ENCODE measurements around the gene COL4A6. TPM values are rescaled to one million over a fixed set of nuclear protein-coding genes. Genes with fewer than 3 reads are reported as not detected.

COL4A6 gene
- total and polyA plus RNA-seq, 10 donors: 0.15 to 4.8 (median 0.84) TPM

DNA sequence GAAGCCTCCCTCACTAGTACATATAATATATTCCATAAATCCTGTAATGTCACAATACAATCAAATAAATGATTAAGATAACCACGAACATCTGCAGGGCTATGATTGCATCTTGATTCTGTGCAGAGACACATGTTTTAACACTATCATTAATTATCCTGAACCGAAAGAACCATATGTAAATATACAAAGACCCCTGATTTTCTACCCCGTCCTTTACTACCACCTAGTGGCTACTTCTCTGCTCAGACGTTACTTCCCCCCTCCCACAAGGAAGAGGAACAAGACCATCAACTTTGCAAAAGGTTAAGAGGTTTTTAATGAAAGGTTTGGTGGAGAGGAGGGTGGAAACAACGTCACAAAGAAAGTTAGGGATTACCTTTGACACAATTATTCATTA, 134.0 kb downstream of the COL4A6 start:
- Histone ChIP-seq H3K9me3 (no peaks in the 10 kb centered on the region), H3K27ac (no peak overlapping the region), H3K36me3 (no peaks in the 10 kb centered on the region), H3K4me3 (no peak overlapping the region), H3K27me3 (replicated peaks in 1 of 7) (peaks cover 0 to 6% (median 0%) of the 10 kb centered on the region in 7 donors), H3K4me1 (no peaks in the 10 kb centered on the region)
- no peak for TF ChIP-seq POLR2AphosphoS5 (IDR thresholded peaks at IDR 0.05)
- intact Hi-C loops (cut with DNase I; ENCODE audit: low total_unique reads): no loop called here
- WGBS, 5 donors: 6 to 12% (median 6%) methylated on average over 5 of the region's 5 CpGs
- DNase-seq: no peak

DNA sequence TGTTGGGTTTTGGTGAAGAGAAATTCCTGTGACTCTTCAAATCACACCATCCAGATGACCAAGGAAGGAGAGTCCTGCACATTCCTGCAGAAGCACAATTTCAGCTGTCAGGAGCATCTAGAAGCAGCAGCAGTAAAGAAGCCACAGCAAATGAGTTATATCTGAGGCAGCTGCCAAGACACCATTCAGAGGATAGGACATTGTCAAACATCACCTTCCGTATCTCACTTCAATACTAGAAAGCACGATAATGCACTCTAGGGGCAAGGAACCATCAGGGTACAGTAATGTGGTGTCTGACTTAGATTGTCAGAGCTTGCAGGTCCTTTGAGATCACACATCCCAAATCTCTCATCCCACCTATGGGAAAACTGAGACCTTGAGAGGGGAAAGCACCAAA, 134.5 kb downstream of the COL4A6 start:
- no peaks in the 10 kb centered on the region for H3K4me1 ChIP-seq
- no peak for DNase-seq
- H3K27ac ChIP-seq: no peak overlapping the region
- H3K9me3 ChIP-seq: no peaks in the 10 kb centered on the region
- peaks cover 0 to 6% (median 0%) of the 10 kb centered on the region in 7 donors for H3K27me3 ChIP-seq (replicated peaks in 1 of 7)
- intact Hi-C loops (cut with DNase I; ENCODE audit: low total_unique reads): no loop called here
- no peaks in the 10 kb centered on the region for H3K36me3 ChIP-seq
- no peak overlapping the region for H3K4me3 ChIP-seq
- TF ChIP-seq, protein P1, sequence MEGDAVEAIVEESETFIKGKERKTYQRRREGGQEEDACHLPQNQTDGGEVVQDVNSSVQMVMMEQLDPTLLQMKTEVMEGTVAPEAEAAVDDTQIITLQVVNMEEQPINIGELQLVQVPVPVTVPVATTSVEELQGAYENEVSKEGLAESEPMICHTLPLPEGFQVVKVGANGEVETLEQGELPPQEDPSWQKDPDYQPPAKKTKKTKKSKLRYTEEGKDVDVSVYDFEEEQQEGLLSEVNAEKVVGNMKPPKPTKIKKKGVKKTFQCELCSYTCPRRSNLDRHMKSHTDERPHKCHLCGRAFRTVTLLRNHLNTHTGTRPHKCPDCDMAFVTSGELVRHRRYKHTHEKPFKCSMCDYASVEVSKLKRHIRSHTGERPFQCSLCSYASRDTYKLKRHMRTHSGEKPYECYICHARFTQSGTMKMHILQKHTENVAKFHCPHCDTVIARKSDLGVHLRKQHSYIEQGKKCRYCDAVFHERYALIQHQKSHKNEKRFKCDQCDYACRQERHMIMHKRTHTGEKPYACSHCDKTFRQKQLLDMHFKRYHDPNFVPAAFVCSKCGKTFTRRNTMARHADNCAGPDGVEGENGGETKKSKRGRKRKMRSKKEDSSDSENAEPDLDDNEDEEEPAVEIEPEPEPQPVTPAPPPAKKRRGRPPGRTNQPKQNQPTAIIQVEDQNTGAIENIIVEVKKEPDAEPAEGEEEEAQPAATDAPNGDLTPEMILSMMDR (IDR thresholded peaks at IDR 0.05 in 8 of 11, conservative IDR thresholded peaks at IDR 0.05 in 3 of 11): no peak
- TF ChIP-seq POLR2AphosphoS5 (IDR thresholded peaks at IDR 0.05) (no peak), POLR2A (IDR thresholded peaks at IDR 0.05) (no peak)
- 83 to 100% (median 87%) methylated on average over 2 of the region's 2 CpGs for WGBS, 5 donors

DNA sequence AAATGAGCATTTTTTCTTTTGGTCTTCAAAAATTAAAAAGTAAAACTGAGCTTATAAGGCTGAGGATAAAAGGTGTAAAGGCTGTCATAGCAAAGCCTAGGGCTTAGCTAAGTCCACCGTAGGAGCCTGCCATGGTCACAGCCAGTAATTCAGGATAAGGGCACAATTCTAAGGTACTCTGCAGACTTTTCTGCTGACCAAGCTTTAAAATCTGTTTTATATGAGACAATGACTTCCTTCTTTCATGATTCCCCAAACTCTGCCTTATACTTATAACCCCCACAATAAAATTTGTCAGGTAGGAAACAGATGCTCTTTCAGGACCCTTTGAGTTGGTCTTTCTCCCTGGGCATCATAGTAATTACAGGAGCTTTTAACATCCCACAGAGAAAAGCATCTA, 138.5 kb downstream of the COL4A6 start:
- H3K4me3 ChIP-seq: no peak overlapping the region
- WGBS, 5 donors: 78 to 100% (median 92%) methylated on average over 1 of the region's 1 CpG
- no peaks in the 10 kb centered on the region for H3K36me3 ChIP-seq
- no peaks in the 10 kb centered on the region for H3K4me1 ChIP-seq
- no peak for TF ChIP-seq POLR2AphosphoS5 (IDR thresholded peaks at IDR 0.05)
- TF ChIP-seq, protein P1 (IDR thresholded peaks at IDR 0.05 in 8 of 11, conservative IDR thresholded peaks at IDR 0.05 in 3 of 11): no peak
- no peak for TF ChIP-seq POLR2A (IDR thresholded peaks at IDR 0.05)
- H3K27ac ChIP-seq: no peak overlapping the region
- no peaks in the 10 kb centered on the region for H3K9me3 ChIP-seq
- H3K27me3 ChIP-seq (replicated peaks in 1 of 7): peaks cover 0 to 6% (median 0%) of the 10 kb centered on the region in 7 donors
- intact Hi-C loops (cut with DNase I; ENCODE audit: low total_unique reads): no loop called here
- DNase-seq: no peak

DNA sequence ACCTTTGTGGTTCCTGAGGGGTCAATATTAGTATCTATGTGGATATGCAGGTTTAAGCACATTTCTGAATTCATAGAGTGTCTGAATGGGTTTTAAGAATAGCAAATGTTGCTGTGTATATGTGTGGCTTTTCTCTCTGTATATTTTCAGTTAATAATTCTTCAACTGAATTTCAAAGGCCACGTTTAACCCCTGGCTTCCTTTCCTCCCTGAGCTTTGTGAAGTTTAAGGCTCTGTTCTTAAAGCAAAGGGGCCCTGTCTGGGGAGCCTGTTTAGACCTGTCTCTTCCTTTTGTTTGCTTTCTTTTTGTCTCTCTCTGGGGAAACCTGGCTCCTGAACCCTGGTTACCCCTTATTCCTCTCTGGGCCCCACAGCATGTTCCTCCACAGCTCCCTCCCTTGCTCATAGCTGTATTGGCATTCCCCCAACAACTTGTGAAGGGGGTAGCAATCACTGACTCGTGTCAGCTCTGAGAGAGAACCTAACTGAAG, 139.1 kb downstream of the COL4A6 start:
- DNase-seq: no peak
- intact Hi-C loops (cut with DNase I; ENCODE audit: low total_unique reads): no loop called here
- H3K27ac ChIP-seq: no peak overlapping the region

More for the DNA sequence above, 139.1 kb downstream of the COL4A6 start:
- TF ChIP-seq POLR2AphosphoS5 (IDR thresholded peaks at IDR 0.05) (no peak), POLR2A (IDR thresholded peaks at IDR 0.05) (no peak)
- TF ChIP-seq, protein P1 (IDR thresholded peaks at IDR 0.05 in 8 of 11, conservative IDR thresholded peaks at IDR 0.05 in 3 of 11): no peak
- Histone ChIP-seq H3K4me1 (no peaks in the 10 kb centered on the region), H3K36me3 (no peaks in the 10 kb centered on the region), H3K9me3 (no peaks in the 10 kb centered on the region), H3K4me3 (no peak overlapping the region), H3K27me3 (replicated peaks in 1 of 7) (peaks cover 0 to 6% (median 0%) of the 10 kb centered on the region in 7 donors)
- WGBS, 5 donors: 2 to 14% (median 4%) methylated on average over 2 of the region's 2 CpGs
